ENCODE measurements around the gene STON1.
"Not testable (repeated sequence)": the region's sequence is repeated elsewhere in the genome, so short reads cannot be mapped to it uniquely, and the experiment has no call there.

The STON1 gene

GRCh38 chr2:48617618-48618017, 87.7 kb downstream of the STON1 start, which contains the start of gene GTF2A1L:
Gene GTF2A1L (plus strand): TSS chr2:48617856. CDS start chr2:48617875, 19 bp downstream.
- no peak for DNase-seq (ENCODE audit: low read depth)

GRCh38 chr2:48619526-48619925, 89.6 kb downstream of the STON1 start:
- DNase-seq (ENCODE audit: low read depth): no peak

GRCh38 chr2:48620604-48621003, 90.7 kb downstream of the STON1 start:
- no peak for DNase-seq (ENCODE audit: low read depth)

- not testable (repeated sequence) for DNase-seq (ENCODE audit: low read depth)
These were observed 92.7 kb downstream of the STON1 start for GRCh38 chr2:48622691-48623090.

- no peak for DNase-seq (ENCODE audit: low read depth)
These were observed 94.7 kb downstream of the STON1 start for GRCh38 chr2:48624696-48625095.

GRCh38 chr2:48626047-48626446, 96.1 kb downstream of the STON1 start:
- DNase-seq (ENCODE audit: low read depth): no peak

- DNase-seq (ENCODE audit: low read depth): no peak
These were observed 103.2 kb downstream of the STON1 start for GRCh38 chr2:48633143-48633542.

GRCh38 chr2:48635786-48636185, 105.8 kb downstream of the STON1 start:
- DNase-seq (ENCODE audit: low read depth): no peak

- no peak for DNase-seq (ENCODE audit: low read depth)
These were observed 108.3 kb downstream of the STON1 start for GRCh38 chr2:48638261-48638660.

All from HS-5 (cell line).